Coronary artery (tissue), 2 donors: ENCODE data around the gene DIP2C.

Source experiments
- DNase-seq: peaks from one replicate; pipeline ENCODE4 v3.0.0-alpha.2; 2017; ENCODE audit warnings: low spot score
- H3K27ac ChIP-seq, 2 donors: fragments of 200-600 bp; sonication (generic); one replicate each; pipeline ENCODE4 v1.5.1; 2016 to 2019
- H3K4me3 ChIP-seq: fragments of 200-600 bp; sonication (generic); 2 replicates; pipeline ENCODE4 v1.5.1; 2016; ENCODE audit warnings: mild to moderate bottlenecking, moderate library complexity
- CTCF ChIP-seq: fragments of 200-600 bp; sonication (generic); IDR thresholded peaks from one replicate; pipeline ENCODE4 v1.5.1; 2019; ENCODE audit warnings: antibody characterized with exemption

DIP2C gene

GRCh38 chr10:576130-576465 lies 113.4 kb downstream of the DIP2C start:
- peak overlapping the region; percentile 33 for H3K4me3 ChIP-seq
- no peak for TF ChIP-seq CTCF
- no peak for DNase-seq
- peak overlapping the region in 1 of 2 donors; percentile 12 for H3K27ac ChIP-seq

- peak overlapping the region; percentile 33 for H3K4me3 ChIP-seq
- no peak for TF ChIP-seq CTCF
- no peak for DNase-seq
- H3K27ac ChIP-seq, result peak overlapping the region in 1 of 2 donors; percentile 12
These were observed 113.9 kb downstream of the DIP2C start for GRCh38 chr10:575402-576129.

- Histone ChIP-seq H3K27ac (no peak overlapping the region), H3K4me3 (no peak overlapping the region)
- DNase-seq, result peak; percentile 49
- no peak for TF ChIP-seq CTCF
These were observed 116.8 kb downstream of the DIP2C start for GRCh38 chr10:572696-573095.

GRCh38 chr10:571688-572451 lies 117.6 kb downstream of the DIP2C start:
- no peak overlapping the region for H3K4me3 ChIP-seq
- H3K27ac ChIP-seq, result no peak overlapping the region
- peak; percentile 68 for DNase-seq
- no peak for TF ChIP-seq CTCF

GRCh38 chr10:571166-571565 lies 118.3 kb downstream of the DIP2C start:
- TF ChIP-seq CTCF, result no peak
- H3K4me3 ChIP-seq, result peak overlapping the region; percentile 38
- peak; percentile 49 for DNase-seq
- H3K27ac ChIP-seq, result peak overlapping the region in 1 of 2 donors; percentile 40

- peak; percentile 59 for DNase-seq
- Histone ChIP-seq H3K27ac (peak overlapping the region in 1 of 2 donors; percentile 40), H3K4me3 (no peak overlapping the region)
- no peak for TF ChIP-seq CTCF
These were observed 118.8 kb downstream of the DIP2C start for GRCh38 chr10:570628-571163.
